DMS153 (cell line): ENCODE data around the gene PIP4P1.
"Not testable (repeated sequence)": the region's sequence is repeated elsewhere in the genome, so short reads cannot be mapped to it uniquely, and the experiment has no call there.

Experiments
- DNase-seq: peaks from one replicate; lab custom pipeline; 2025; lab: John Stamatoyannopoulos, UW

The PIP4P1 gene

GRCh38 chr14:20461225-20462141 lies at the start of gene PIP4P1:
PIP4P1 (minus strand) TSS chr14:20461434; CDS start chr14:20461325, 109 bp downstream.
- DNase-seq = peak; percentile 100

GRCh38 chr14:20508367-20508766 lies 47.1 kb upstream of the PIP4P1 start:
- no peak for DNase-seq

- DNase-seq = not testable (repeated sequence)
Observed at GRCh38 chr14:20507537-20507936, 46.3 kb upstream of the PIP4P1 start.

GRCh38 chr14:20506752-20507151 lies 45.5 kb upstream of the PIP4P1 start:
- DNase-seq = not testable (repeated sequence)

GRCh38 chr14:20506276-20506675 lies 45.0 kb upstream of the PIP4P1 start:
- not testable (repeated sequence) for DNase-seq

GRCh38 chr14:20503898-20504297 lies 42.7 kb upstream of the PIP4P1 start:
- DNase-seq = no peak

- DNase-seq = no peak
Observed at GRCh38 chr14:20501346-20501745, 40.1 kb upstream of the PIP4P1 start.

- no peak for DNase-seq
Observed at GRCh38 chr14:20499881-20500280, 38.6 kb upstream of the PIP4P1 start.

- no peak for DNase-seq
Observed at GRCh38 chr14:20499108-20499507, 37.9 kb upstream of the PIP4P1 start.

GRCh38 chr14:20498622-20499021 lies 37.4 kb upstream of the PIP4P1 start:
- DNase-seq = no peak

- no peak for DNase-seq
Observed at GRCh38 chr14:20494935-20495766, 33.9 kb upstream of the PIP4P1 start.

GRCh38 chr14:20493634-20494033 lies 32.4 kb upstream of the PIP4P1 start:
- no peak for DNase-seq

GRCh38 chr14:20492486-20492885 lies 31.3 kb upstream of the PIP4P1 start:
- DNase-seq = no peak

- DNase-seq = no peak
Observed at GRCh38 chr14:20490563-20490962, 29.3 kb upstream of the PIP4P1 start.

- DNase-seq = no peak
Observed at GRCh38 chr14:20489093-20489994, 28.1 kb upstream of the PIP4P1 start.

- no peak for DNase-seq
Observed at GRCh38 chr14:20487396-20487725, 26.1 kb upstream of the PIP4P1 start.

- no peak for DNase-seq
Observed at GRCh38 chr14:20486684-20487395, 25.6 kb upstream of the PIP4P1 start.

GRCh38 chr14:20485900-20486299 lies 24.7 kb upstream of the PIP4P1 start:
- no peak for DNase-seq

- DNase-seq = no peak
Observed at GRCh38 chr14:20482382-20482781, 21.1 kb upstream of the PIP4P1 start.

- DNase-seq = no peak
Observed at GRCh38 chr14:20478894-20479293, 17.7 kb upstream of the PIP4P1 start.

GRCh38 chr14:20477211-20477876 lies 16.1 kb upstream of the PIP4P1 start:
- DNase-seq = peak; percentile 22
